ENCODE measurements around the gene MNDA. TPM values are rescaled to one million over a fixed set of nuclear protein-coding genes. Genes with fewer than 3 reads are reported as not detected.

Gene MNDA
- total and polyA plus RNA-seq, 10 of the 15 experiments (the other 5 are each of a cell fraction or from before 2014, with no cell fraction given) = 20.1 to 91.8 (median 38.0) TPM

DNA sequence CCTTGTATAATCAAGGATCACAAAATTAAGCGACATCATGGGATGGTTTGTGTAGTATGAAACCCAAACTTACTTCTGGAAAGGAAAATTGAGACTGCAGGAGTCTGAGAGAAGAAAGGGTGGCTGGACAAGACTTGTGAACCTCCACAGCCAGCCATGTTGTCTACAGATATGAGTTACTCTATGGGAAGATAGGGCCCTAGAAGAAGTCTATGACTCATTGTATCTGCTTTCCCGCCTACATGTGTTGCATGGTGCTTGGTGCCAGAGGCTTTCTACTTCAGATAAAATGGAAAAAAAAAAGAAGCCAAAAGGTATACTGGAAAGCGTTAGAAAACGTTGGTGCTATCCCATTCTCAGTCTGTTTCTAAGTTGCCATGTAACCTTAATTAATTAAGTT is 31.5 kb upstream of the MNDA start:
- Histone ChIP-seq H3K36me3 (ENCODE audit: control insufficient read depth in 2 of 2, insufficient read depth in 2 of 2, low read length in 1 of 2) (no peaks in the 10 kb centered on the region), H4K20me1 (ENCODE audit: control insufficient read depth, insufficient read depth) (no peaks in the 10 kb centered on the region), H3K79me2 (ENCODE audit: control insufficient read depth, insufficient read depth, low read length) (no peaks in the 10 kb centered on the region), H3K9ac (ENCODE audit: control insufficient read depth, insufficient read depth, low read length) (no peak overlapping the region), H3K27ac (ENCODE audit: control insufficient read depth, insufficient read depth) (no peak overlapping the region), H2AFZ (ENCODE audit: control insufficient read depth, low read depth, low read length) (no peak overlapping the region), H3K27me3 (replicated peaks in 1 of 2; ENCODE audit: control insufficient read depth in 2 of 2, insufficient read depth in 2 of 2, low read length in 1 of 2) (no peaks in the 10 kb centered on the region; a peak in 1 of 4 replicates), H3K9me3 (replicated peaks; ENCODE audit: control insufficient read depth, insufficient read depth, low read length) (no peaks in the 10 kb centered on the region), H3K4me3 (no peak overlapping the region), H3K4me1 (ENCODE audit: control insufficient read depth, insufficient read depth, low read length) (no peaks in the 10 kb centered on the region), H3K4me2 (ENCODE audit: control insufficient read depth, insufficient read depth) (no peak overlapping the region)
- ChIA-PET RAD21 (ENCODE audit: unreplicated experiment) (no interaction called here), POLR2A (no interaction called here), CTCF (no interaction called here), SMC1A (ENCODE audit: uncharacterized antibody, unreplicated experiment) (interaction anchor here (1.8 kb wide), 1 partner anchor 199 kb away, joined by 4 read pairs; no protein-coding TSS in a partner anchor)
- DNase-seq (ENCODE audit: low read depth, low spot score) (no peak), FAIRE-seq (no peak), ATAC-seq (no peak)
- 47% methylated on average over 4 of the region's 4 CpGs for WGBS (ENCODE audit: insufficient coverage, insufficient replicate concordance, low lambda C conversion rate, missing lambda C conversion rate)
- no TSS peak for BruUV-seq (replicated peaks)
- TF ChIP-seq MAX (IDR thresholded peaks at IDR 0.05; ENCODE audit: low read depth, low read length) = no peak
- TF ChIP-seq HCFC1 (IDR thresholded peaks at IDR 0.05; ENCODE audit: low read length) = no peak
- no peak for TF ChIP-seq NR2C1 (IDR thresholded peaks at IDR 0.05)
- TF ChIP-seq ZNF622 (IDR thresholded peaks at IDR 0.05) = no peak
- TF ChIP-seq ATF2 (IDR thresholded peaks at IDR 0.05; ENCODE audit: low read length) = no peak
- TF ChIP-seq NBN (IDR thresholded peaks at IDR 0.05) = no peak
- TF ChIP-seq NR2F1 (conservative IDR thresholded peaks at IDR 0.05) = no peak
- no peak for TF ChIP-seq E4F1 (IDR thresholded peaks at IDR 0.05; ENCODE audit: borderline replicate concordance, partially characterized antibody)
- no peak for TF ChIP-seq KLF5 (IDR thresholded peaks at IDR 0.05; ENCODE audit: partially characterized antibody)
- no peak for TF ChIP-seq CBFB (IDR thresholded peaks at IDR 0.05; ENCODE audit: low read depth)
- TF ChIP-seq CBX5 (IDR thresholded peaks at IDR 0.05; ENCODE audit: low read depth) = no peak
- TF ChIP-seq WRNIP1 (IDR thresholded peaks at IDR 0.05; ENCODE audit: borderline replicate concordance, low read depth, low read length) = no peak
- TF ChIP-seq FOS (IDR thresholded peaks at IDR 0.05; ENCODE audit: borderline replicate concordance, extremely low read depth, insufficient read length) = no peak
- TF ChIP-seq NFXL1 (IDR thresholded peaks at IDR 0.05; ENCODE audit: borderline replicate concordance) = no peak
- TF ChIP-seq, protein P1, sequence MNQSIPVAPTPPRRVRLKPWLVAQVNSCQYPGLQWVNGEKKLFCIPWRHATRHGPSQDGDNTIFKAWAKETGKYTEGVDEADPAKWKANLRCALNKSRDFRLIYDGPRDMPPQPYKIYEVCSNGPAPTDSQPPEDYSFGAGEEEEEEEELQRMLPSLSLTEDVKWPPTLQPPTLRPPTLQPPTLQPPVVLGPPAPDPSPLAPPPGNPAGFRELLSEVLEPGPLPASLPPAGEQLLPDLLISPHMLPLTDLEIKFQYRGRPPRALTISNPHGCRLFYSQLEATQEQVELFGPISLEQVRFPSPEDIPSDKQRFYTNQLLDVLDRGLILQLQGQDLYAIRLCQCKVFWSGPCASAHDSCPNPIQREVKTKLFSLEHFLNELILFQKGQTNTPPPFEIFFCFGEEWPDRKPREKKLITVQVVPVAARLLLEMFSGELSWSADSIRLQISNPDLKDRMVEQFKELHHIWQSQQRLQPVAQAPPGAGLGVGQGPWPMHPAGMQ (IDR thresholded peaks at IDR 0.05; ENCODE audit: borderline replicate concordance) = no peak
- no peak for TF ChIP-seq KDM1A (IDR thresholded peaks at IDR 0.05; ENCODE audit: borderline replicate concordance)
- in situ Hi-C loops (cut with MboI) (no loop called here), intact Hi-C loops (cut with micrococcal nuclease; ENCODE audit: unreplicated experiment) (loop anchor here (10.0 kb wide), 1 partner anchor 175 kb away; no protein-coding TSS in a partner anchor)
